Subcutaneous adipose tissue (tissue), 4 donors: ENCODE data around the gene TBC1D22B. TPM values are rescaled to one million over a fixed set of nuclear protein-coding genes. Genes with fewer than 3 reads are reported as not detected.

Experiments used
- CTCF ChIP-seq: fragments of 450-650 bp; IDR thresholded peaks from one replicate; pipeline ENCODE4 v1.5.1; 2016; ENCODE audit warnings: low read depth, mild to moderate bottlenecking, control low read depth, antibody characterized with exemption, moderate library complexity
- total RNA-seq, 4 donors: library from RNA; depleted of rRNA; stranded (reverse); fragments of >200 nt; gene quantifications; one replicate each; pipeline ENCODE4 v1.1.0, GENCODE V29; 2016

Gene TBC1D22B
- total RNA-seq, 4 donors from 2014 or later = 4.8 to 5.5 (median 5.2) TPM

GRCh38 chr6:37344308-37344707 lies 86.7 kb downstream of the TBC1D22B start:
- no peak for TF ChIP-seq CTCF

GRCh38 chr6:37347177-37347576 lies 89.6 kb downstream of the TBC1D22B start:
- no peak for TF ChIP-seq CTCF

GRCh38 chr6:37347670-37348111 lies 90.1 kb downstream of the TBC1D22B start:
- no peak for TF ChIP-seq CTCF

- no peak for TF ChIP-seq CTCF
Measured at GRCh38 chr6:37351027-37351426, 93.5 kb downstream of the TBC1D22B start.

GRCh38 chr6:37352384-37352783 lies 94.8 kb downstream of the TBC1D22B start:
- TF ChIP-seq CTCF = no peak

GRCh38 chr6:37353761-37354525 lies 96.4 kb downstream of the TBC1D22B start, which contains the start of gene RNF8:
RNF8 (plus strand) TSS chr6:37353983; CDS start chr6:37354165, 182 bp downstream.
- no peak for TF ChIP-seq CTCF

- no peak for TF ChIP-seq CTCF
Measured at GRCh38 chr6:37354526-37355384, 97.2 kb downstream of the TBC1D22B start.
